DMS53 treated with DMSO at 0.1 percent for 48 hours (cell line): ENCODE measurements around the gene AHDC1.

Source experiments
- DNase-seq: peaks from one replicate; lab custom pipeline; 2025; ENCODE audit not compliant: unreplicated experiment; lab: John Stamatoyannopoulos, UW

The AHDC1 gene

DNA sequence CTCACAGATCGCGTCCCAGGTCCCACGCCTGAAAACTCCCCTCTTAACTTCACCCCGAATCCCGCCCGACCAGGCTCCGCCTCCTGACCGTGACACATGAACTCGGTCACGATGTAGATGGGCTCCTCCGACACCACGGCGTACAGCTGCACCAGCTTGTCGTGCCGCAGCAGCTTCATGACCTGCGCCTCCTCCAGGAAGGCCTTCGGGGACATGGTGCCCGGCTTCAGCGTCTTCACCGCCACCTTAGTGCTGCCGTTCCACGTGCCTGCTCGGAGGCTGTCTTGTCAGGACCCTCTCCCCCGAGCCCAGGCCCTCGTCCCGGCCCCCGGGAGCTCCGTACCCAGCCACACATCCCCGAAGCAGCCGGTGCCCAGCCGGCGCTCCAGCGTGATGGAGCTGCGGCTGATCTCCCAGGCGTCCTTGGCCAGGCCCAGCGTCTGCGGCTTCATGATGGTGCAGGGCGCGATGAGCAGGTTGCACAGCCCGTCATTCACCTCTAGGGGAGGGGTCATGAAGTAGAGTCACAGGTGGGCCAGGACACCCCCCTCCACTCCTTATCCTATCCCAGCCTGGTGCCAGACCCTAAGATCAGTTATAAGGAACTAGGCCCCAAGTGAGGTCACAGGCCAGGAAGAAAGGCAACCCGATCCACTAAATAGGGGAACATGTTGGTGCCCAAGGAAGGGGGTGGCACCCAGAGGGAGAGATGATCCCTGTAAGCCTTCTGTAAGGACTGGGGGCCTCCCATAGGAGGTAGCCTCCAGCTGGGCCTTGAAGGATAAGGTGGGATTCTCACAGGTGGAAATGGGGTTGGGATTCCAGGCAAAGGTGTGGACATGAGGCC, 11.6 kb upstream of the AHDC1 start:
- no peak for DNase-seq

DNA sequence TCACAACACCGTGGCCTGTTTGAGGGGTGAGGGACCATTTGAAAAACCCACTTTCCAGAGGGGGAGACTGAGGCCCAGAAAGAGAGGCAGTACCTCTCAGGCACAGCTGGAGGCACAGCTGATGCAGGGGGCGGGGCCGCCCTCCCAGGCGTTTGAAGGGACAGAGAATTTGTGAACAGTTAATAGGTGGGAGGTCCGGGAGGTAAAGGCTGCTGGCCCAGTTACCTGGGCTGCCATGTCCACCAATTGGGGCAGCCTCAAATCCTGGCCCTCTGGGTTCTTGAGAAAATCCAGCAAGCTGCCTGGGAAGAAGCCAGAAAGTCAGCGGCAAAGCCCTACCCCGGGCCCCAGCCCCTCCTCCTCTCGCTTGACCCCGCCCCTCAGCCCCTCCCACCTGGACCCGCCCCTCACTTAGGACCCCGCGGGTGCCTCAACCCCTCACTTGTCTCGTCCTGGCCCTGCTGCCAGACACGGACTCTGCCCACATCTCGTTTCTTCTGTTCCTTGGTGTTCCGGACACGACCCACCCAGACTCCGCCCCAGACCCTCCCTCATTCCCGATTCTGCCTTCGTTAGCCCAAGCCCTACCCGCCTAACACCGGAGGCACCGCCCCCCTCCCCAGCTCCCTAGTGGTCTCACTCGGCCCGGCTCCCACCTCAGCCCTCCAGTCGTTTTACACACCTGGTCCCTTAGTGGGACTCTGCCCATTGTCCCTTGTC, 10.8 kb upstream of the AHDC1 start:
- no peak for DNase-seq

DNA sequence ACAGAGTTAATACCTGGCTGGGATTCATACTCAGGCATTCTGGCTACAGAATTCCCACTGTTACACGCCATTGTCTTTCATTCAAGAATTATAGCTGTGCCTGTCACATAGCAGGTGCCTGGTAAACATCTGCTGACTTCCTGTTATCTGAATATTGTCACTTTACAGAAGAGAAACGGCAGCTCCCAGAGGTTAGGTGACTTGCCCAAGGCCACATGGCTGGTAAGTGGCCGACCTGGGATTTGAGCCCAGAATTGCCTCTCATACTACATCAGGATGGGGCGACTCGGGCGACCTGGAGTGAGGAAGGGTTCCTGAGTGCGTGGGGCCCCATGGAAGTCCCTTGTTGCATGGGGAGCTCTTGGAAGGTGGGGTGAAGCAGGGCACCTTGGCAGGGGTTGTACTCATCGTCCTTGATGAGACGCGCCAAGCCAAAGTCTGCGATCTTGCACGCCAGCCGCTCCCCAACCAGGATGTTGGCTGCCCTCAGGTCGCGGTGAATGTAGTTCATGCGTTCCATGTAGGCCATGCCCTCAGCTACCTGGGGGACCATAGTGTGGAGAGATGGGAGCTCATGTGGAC, 10.2 kb upstream of the AHDC1 start:
- DNase-seq: no peak

DNA sequence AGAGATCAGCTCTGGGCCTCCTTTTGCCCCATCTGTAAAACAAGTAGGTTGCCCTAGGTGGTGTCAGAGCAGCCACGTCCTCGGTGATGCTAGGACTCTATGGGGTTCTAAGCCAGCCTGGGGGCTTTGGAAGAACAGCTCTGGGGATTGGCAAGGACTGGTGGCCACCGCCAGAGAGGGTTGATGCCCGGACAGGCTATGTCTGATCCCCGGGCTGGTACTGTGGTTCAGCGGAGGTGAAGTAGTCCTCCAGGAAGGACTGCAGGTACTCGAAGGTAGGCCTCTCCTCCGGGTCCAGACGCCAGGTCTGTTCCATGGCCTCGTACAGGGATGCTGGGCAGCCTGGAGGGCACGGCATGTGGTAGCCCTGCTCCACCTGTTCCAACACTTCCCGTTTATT, 8.8 kb upstream of the AHDC1 start:
- DNase-seq: no peak

DNA sequence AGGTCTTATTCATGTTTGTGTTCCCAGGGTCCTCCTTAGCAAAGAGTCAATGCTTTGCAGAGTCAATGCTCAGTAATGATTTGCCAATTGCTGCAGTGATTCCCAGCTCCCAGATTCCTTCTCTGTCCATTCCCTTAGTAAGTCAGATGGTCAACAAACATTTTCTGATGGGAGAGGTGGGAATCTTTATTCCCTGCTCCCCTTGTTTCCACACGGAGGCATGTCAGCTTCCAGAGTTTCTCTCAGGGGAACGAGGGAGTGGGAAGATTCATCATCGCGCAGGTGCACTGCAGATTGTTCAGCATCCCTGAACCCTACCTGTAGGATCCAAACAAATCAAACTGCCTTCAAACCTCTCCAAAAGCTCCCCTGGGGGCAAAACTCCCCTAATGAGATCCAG, 7.5 kb upstream of the AHDC1 start:
- no peak for DNase-seq

DNA sequence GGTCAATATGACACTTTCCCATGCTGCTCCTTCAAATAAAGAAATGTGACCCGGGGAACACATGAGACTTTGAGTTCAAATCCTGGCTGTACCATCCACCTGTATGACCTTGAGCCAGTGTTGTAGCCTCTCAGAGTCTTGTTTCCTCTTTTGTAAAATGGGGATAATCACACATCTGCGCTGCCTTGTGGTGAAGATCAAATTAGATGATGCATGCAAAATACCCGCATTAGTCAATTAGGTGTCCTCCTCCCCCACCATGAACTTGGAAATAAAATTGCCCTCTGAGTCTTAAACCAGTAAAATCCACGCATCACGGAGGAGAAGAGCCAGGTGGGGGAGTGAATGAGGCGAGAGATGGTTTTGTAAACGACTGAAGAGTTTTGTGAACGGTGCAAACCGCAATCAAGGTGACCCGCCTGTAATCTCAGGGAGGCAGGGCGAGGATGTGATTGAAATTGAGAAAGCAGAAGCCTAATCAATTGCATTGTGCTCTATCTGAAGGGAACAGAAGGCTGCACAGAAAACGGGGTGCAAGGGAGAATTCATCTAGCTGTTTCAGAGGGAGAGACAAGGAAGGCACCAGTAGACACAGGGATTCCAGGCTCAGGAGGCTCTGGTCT, 5.8 kb upstream of the AHDC1 start:
- no peak for DNase-seq

DNA sequence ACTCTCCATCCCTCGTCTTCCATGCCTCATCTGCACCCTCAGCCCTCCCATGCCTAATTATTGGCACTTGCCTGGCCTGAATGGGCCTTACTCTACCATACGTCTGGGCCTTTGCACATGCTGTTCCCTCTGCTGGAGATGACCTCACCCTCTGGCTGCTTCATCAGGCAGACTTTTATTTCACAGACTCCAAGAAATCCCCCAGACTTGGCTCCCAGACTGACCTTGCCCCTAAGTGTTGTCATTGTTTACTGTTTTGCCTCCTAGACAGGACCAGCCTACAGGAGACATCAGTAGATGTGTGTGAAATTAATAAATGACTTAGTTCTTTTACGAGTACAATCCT, 5.2 kb upstream of the AHDC1 start:
- no peak for DNase-seq

DNA sequence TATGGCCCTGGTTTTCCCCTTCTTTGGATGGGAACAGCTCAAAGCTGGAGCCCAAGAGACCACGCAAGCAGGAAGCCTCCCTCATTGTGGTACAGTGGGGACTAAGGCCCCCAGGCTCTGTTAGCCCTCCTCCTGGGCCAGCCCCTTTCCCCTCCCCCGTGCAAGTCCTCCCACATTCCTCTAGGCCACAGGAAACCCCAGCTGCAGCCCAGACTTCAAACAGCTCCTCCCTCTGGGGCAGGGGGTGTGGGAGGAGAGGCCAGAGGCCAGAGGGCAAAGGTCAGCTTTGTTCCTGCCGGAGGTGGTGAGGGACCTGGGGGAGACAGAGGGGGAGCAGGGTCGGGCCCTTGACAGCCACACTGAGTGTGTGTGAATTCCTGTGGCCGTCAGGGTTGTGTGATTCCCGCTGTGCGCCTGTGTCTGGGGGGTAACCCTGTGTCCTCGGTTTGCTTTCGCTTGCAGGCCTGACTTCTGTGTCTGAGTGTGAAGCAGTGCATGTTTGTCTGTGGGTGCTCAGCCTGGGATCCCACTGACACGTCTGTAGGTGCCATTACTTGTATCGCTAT, 3.4 kb upstream of the AHDC1 start:
- no peak for DNase-seq

DNA sequence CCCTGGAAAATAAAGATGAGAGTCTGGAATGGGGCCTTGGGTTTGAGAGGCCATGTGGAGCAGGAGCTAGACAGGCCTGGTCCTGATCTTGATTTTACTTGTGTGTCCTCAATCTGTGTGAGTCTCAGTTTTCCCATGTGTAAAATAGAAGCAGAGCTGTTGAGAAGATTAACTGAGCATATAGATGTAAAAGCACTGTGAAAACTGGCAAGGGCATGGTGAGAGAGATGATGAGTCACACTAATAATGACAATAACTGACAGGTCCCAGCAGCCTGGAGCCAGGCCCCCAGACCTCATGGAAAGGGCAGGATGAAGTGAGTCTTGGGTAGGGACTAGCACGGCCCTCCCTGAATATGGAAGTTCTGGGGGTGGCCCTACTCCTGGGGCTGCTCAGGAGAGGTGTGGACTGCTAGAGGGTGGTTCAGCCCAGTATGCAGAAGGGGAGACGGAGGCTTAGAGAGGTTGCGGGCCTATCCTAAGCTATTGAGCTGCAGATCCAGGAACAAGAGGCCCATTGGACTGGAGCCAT, 2.8 kb upstream of the AHDC1 start:
- DNase-seq: no peak

DNA sequence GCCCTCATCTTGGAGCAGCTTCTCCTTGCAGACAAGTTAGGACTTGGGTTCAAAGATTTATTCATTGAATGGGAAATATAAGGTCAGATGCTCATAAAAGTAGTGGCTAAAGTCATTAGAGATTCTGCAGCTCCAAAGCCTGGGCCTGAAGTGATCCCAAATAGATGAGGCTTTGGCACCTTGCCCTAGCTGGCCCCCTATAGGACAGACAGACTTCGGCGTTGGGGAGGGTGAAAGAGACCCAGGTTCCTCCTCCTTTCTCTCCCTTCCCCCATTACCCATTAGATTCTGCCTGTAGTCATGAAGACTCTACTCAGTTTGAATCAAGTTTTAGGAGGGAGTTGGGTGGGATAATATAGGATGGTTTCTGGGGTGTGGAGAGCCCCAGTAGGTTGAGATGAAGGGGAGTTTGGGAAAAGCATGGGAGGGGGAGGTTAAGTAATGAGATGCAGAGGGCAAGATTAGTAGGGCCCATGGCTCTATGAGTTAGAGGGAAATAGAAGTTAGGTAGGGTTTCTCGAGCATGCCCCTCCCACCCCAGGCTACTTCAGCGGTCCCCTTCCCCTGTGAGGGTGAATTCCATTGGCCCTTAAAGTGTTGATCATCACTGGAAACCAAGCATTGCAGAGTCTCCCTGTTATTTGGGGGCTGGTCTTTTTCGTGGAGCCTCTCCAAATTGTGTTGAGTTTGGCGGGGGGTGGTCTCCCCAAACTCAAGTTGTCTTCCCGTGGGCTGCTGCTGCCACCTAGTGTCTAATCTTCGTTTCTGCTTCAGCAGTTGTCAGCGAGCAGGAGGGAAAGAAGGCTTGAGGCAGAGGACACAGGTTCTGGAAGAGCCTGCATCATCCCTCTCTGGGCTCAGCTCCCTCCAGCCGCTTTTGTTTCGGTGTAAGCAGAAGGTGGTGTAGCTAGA, 2.1 kb upstream of the AHDC1 start:
- peak; percentile 16 for DNase-seq

DNA sequence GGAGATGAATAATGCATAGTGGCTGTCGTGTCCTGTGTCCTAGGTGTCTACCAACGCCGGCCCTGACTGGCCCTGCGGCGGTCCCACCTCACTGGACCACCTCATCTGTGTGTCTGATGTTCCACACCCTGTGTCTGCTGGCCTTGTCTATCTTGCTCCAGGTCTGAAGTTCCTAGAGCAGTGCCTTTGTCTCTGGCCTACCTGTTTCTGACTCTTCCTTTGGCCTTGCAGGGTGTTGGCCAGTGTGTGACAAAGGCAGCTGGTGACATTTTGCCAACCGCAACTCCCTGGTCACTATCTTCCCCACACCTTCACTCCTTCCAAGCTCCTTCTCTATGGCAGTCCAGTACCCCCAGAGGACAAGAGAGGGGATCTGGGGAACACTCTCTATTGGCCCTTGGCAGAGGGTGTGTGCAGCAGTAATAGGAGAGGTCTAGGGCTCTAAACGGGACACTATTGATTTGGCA, 1.4 kb upstream of the AHDC1 start:
- no peak for DNase-seq

DNA sequence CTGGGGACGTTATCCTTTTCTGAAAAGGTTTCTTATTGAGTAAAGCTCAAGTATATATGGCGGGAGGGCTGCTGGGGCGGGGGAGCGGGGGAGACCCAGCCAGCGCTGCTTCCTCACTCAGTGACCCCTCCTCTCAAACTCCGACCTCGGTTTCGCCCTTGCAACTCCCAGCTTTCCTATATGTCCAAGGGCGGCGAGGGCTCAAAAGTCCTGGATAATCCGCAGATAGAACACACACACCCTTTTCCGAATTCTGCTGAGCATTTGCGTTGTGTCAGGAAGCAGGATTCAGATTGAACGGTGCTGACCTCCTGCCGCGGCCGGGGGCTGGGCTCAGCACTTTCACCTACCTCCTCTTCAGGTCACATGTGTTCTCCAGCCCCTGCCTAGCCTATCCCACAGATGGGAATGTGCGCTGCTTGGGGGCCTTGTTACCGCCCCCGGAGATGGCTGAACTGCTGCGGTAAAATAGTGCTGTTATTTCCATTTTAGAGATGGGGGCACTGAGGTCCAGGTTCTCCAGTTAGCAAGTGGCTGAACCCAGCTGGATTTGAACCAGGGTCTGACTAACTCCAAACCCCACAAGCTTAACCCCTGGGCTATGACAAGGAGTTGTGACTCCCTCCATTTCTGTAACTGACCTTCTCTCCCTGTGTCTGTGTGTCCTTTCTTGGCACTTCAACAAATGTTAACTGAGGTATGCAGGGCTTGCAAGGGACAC, 795 bp upstream of the AHDC1 start:
- no peak for DNase-seq

DNA sequence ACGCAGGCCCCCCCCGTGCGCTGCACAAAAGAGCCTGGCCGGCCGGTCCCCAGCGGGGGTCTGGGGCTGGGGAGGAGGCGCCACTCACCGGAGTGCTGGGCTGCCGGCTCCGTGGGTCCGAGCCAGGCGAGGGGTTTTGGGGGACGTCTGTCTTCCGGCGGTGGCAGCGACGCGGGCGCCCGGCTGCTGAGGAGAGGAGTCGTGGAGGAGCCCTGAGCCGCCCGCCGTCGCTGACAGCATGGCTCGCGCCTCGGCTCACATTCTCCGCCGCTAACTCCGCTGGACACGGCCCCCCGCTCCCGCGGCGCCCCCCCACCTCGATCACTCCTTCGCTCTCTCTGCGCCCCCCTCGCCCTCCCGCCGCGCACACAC, 649 bp downstream of the AHDC1 start:
- DNase-seq: peak; percentile 13

DNA sequence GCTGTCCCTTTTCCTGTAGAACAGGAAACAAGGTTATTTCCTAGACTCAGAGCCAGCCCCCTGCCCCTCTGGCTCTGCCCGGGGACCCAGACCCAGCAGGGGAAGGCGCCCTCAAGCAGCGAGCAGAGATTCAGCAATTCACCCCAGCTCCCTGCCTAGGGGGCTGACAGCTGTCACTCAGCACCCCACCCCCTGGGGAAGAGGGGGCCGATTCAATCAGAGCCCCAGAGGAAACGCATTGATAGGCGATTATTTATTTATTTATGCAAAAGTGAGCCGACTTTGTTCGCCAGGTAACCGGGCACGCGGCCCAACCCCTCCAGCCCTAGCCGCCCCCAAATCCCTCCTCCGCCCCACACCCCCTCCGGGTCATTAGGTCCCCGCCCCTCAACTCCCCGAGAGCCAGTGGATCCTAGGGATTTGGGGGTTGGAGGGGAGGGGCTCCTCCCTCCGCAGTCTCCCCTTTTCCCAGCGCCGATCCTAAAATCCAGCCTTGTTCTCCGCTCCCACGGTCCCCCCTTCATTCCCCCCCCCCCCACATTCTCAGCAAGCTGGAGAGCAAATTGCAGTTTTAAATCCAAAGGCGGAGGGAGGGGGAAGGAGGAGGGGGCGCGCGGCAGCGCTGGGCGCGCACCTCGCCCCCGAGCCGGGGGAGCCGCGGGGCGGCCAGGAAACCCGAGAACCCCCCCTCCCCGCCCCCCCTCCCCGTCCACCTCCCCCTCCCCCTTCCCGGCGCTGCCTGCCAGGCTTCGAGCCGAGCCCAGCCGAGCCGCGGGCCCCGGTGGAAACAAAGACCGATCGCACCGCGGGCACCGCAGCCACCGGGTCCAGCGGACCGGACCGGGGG, 1.3 kb downstream of the AHDC1 start:
- no peak for DNase-seq

DNA sequence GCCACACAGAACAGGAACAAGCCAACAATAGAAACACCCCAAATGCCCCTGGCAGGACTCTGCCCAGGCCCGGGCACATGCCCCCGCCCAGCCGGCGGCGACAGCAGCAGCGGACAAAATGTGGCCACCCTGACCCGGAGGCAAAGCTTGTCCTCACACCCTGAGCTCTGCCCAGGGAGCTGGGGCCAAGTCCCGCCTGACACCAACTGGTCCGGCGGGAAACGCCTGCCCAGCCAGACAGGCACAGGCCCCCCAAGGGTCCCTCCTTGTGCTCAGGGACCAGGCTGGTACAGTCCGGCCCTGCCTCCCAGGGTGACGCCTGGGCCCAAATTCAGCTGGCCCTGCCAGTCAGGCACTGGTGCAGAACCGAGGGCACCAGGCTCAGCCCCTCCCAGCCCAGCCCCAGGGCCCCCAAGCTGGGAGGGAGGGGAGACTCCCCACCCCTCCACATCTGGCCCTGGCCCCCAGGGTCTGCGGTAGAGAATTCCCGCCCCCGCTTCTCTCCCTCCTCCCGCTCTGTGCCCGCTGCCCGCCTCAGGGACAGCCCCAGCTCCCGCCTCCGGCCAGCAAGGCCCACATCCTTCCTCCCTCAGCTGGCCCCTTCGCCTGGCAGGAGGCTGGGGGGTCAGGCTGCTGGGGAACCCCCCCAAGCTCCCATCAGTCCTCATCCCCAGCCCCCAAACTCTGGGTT, 2.0 kb downstream of the AHDC1 start:
- DNase-seq: no peak

DNA sequence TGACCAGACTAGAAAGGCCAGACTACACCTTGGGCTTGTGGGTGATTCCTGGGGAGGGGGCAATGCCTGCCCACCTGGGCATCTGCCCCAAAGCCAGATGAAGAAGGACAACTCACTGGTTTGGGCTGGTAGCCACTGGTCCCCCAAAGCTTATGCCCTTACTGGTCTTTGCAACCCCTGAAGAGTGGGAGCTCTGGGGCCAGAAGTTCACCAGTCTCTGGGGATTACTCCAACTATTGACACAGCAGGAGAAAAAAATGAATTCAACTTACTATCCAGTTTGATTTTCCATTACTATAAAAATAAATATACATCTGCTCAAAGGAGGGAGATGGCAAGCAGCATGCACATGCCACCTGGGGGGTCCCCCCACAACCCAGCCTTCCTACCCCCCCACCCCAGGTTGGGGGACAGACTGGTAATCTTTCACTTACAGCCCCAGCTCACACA, 2.6 kb downstream of the AHDC1 start:
- DNase-seq: no peak

DNA sequence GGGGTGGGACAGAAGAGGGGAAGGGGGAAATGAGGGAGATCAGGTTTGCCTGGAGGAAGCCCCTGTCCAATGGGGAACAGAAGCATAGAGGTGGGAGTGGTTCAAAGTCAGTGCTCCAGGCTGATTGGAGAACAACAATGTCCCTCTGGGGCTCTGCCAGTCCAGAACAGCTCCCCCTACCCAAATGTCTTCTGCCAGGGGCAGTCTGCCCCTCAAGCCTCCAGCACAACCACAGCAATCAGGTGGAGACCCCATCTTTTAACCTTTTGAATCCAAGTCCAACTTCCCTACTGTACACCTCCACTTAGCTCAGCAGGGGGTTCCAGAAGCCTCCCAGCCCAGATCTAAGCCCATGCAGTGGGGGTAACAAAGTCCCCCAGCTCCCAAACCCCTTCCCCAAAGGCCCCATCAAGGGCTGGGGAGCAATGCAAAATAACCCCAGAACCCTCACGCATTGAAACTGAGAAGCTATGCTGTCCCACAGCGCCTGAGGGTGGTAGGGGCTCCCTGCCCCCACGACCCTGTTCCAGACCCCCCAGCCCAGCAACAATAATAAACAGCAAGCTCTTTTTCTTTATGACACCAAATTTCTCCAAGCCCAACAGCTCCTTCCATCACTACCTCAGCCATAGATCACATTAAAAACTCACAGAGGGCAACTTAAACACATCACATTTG, 3.3 kb downstream of the AHDC1 start:
- no peak for DNase-seq
